HG02610 (cell line): ENCODE results near the gene PARP16.

Experiments
- ATAC-seq: cut with Tn5 transposase; IDR thresholded peaks from one replicate; pipeline ENCODE4 v1.9.1; 2021; ENCODE audit warnings: mild to moderate bottlenecking, moderate library complexity; ENCODE audit not compliant: unreplicated experiment

The PARP16 gene

GRCh38 chr15:65286704-65287519, at the start of gene PARP16:
Gene PARP16 (minus strand): TSS chr15:65286883. CDS start chr15:65286426, 457 bp downstream.
- peak; percentile 89 for ATAC-seq

- ATAC-seq = no peak
These were observed 48.8 kb upstream of the PARP16 start for GRCh38 chr15:65335278-65336055.

- ATAC-seq = no peak
These were observed 48.0 kb upstream of the PARP16 start for GRCh38 chr15:65334586-65335231.

GRCh38 chr15:65333856-65334255, 47.2 kb upstream of the PARP16 start:
- ATAC-seq = no peak

- no peak for ATAC-seq
These were observed 46.6 kb upstream of the PARP16 start for GRCh38 chr15:65333148-65333820.

GRCh38 chr15:65332391-65333147, 45.9 kb upstream of the PARP16 start:
- ATAC-seq = no peak

- ATAC-seq = no peak
These were observed 45.1 kb upstream of the PARP16 start for GRCh38 chr15:65331811-65332210.

GRCh38 chr15:65330934-65331645, 44.4 kb upstream of the PARP16 start:
- ATAC-seq = no peak

- no peak for ATAC-seq
These were observed 43.5 kb upstream of the PARP16 start for GRCh38 chr15:65329984-65330735.

GRCh38 chr15:65329288-65329983, 42.8 kb upstream of the PARP16 start:
- no peak for ATAC-seq

- no peak for ATAC-seq
These were observed 42.0 kb upstream of the PARP16 start for GRCh38 chr15:65328506-65329287.

GRCh38 chr15:65327651-65328393, 41.1 kb upstream of the PARP16 start:
- ATAC-seq = no peak

GRCh38 chr15:65326818-65327217, 40.1 kb upstream of the PARP16 start:
- ATAC-seq = no peak

GRCh38 chr15:65326117-65326526, 39.4 kb upstream of the PARP16 start:
- ATAC-seq = no peak

GRCh38 chr15:65323071-65323511, 36.4 kb upstream of the PARP16 start:
- no peak for ATAC-seq

GRCh38 chr15:65318870-65319356, 32.2 kb upstream of the PARP16 start:
- ATAC-seq = no peak
